ENCODE results near the gene DDX43.

DDX43 gene

DNA sequence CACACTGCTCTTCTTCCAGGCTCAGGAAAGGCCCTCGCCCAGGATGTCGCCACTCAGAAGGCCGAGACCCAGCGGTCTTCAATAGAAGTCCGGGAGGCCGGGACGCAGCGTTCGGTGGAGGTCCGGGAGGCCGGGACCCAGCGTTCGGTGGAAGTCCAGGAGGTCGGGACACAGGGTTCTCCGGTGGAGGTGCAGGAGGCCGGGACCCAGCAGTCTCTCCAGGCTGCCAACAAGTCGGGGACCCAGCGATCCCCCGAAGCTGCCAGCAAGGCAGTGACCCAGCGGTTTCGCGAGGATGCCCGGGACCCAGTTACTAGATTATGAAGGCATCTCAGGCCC is 31.1 kb upstream of the DDX43 start:
- TF ChIP-seq, protein P1, sequence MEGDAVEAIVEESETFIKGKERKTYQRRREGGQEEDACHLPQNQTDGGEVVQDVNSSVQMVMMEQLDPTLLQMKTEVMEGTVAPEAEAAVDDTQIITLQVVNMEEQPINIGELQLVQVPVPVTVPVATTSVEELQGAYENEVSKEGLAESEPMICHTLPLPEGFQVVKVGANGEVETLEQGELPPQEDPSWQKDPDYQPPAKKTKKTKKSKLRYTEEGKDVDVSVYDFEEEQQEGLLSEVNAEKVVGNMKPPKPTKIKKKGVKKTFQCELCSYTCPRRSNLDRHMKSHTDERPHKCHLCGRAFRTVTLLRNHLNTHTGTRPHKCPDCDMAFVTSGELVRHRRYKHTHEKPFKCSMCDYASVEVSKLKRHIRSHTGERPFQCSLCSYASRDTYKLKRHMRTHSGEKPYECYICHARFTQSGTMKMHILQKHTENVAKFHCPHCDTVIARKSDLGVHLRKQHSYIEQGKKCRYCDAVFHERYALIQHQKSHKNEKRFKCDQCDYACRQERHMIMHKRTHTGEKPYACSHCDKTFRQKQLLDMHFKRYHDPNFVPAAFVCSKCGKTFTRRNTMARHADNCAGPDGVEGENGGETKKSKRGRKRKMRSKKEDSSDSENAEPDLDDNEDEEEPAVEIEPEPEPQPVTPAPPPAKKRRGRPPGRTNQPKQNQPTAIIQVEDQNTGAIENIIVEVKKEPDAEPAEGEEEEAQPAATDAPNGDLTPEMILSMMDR (conservative IDR thresholded peaks at IDR 0.05; ENCODE audit: low read length), result no peak
- H3K4me3 ChIP-seq (ENCODE audit: low read length), result no peak overlapping the region

GRCh38 chr6:73364121-73364520 is 30.5 kb upstream of the DDX43 start:
- no peak overlapping the region for H3K4me3 ChIP-seq (ENCODE audit: low read length)
- no peak for DNase-seq (ENCODE audit: low read depth)
- TF ChIP-seq, protein P1 (conservative IDR thresholded peaks at IDR 0.05; ENCODE audit: low read length), result no peak

More for the DNA sequence above, 31.1 kb upstream of the DDX43 start:
- DNase-seq (ENCODE audit: low read depth), result no peak

- no peak overlapping the region for H3K4me3 ChIP-seq (ENCODE audit: low read length)
- no peak for DNase-seq (ENCODE audit: low read depth)
- TF ChIP-seq, protein P1 (conservative IDR thresholded peaks at IDR 0.05; ENCODE audit: low read length), result no peak
These were observed 30.1 kb upstream of the DDX43 start for GRCh38 chr6:73364549-73364948.

- TF ChIP-seq, protein P1 (conservative IDR thresholded peaks at IDR 0.05; ENCODE audit: low read length), result no peak
- no peak for DNase-seq (ENCODE audit: low read depth)
- H3K4me3 ChIP-seq (ENCODE audit: low read length), result no peak overlapping the region
These were observed 26.8 kb upstream of the DDX43 start for GRCh38 chr6:73367761-73368355.

GRCh38 chr6:73368675-73369074 is 26.0 kb upstream of the DDX43 start:
- H3K4me3 ChIP-seq (ENCODE audit: low read length), result no peak overlapping the region
- DNase-seq (ENCODE audit: low read depth), result no peak
- TF ChIP-seq, protein P1 (conservative IDR thresholded peaks at IDR 0.05; ENCODE audit: low read length), result no peak

DNA sequence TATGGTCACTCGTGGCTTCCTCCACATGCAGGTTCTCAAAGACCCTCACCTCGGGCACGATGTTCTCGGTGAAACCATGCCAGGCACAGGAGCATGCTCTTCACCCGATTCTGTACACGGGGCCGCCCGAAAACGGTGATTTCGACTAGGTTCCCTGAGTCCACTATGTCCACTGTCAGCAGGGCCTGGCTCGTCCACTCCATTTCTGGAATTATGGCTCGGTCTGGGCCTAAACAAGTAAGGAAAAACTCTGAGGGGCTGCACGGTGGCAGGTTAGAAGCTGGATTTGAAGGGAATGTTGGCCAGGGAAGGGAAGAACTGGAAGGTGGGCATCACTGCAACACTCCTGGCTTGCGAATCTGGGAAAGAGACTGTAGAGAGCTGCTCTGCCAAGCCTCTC is 25.5 kb upstream of the DDX43 start:
- TF ChIP-seq, protein P1 (conservative IDR thresholded peaks at IDR 0.05; ENCODE audit: low read length), result no peak

GRCh38 chr6:73369563-73369962 is 25.1 kb upstream of the DDX43 start, which contains the start of gene OOEP:
OOEP (minus strand) TSS chr6:73369897; CDS start chr6:73369792, 105 bp downstream.
- no peak within 1 kb of the TSS for H3K4me3 ChIP-seq (ENCODE audit: low read length)

More for the DNA sequence above, 25.5 kb upstream of the DDX43 start:
- no peak for DNase-seq (ENCODE audit: low read depth)
- no peak overlapping the region for H3K4me3 ChIP-seq (ENCODE audit: low read length)

More at GRCh38 chr6:73369563-73369962, 25.1 kb upstream of the DDX43 start, which contains the start of gene OOEP:
- no peak for DNase-seq (ENCODE audit: low read depth)
- TF ChIP-seq, protein P1 (conservative IDR thresholded peaks at IDR 0.05; ENCODE audit: low read length), result no peak

All from AG10803 (cell line).